LNCaP clone FGC (cell line): ENCODE measurements around the gene EML6.

Experiments
- DNase-seq: peaks from one replicate; pipeline ENCODE4 v3.0.0-alpha.2; 2011; ENCODE audit warnings: low read depth
- H3K4me3 ChIP-seq: 2 replicates; pipeline ENCODE4 v1.5.1; 2011; ENCODE audit warnings: mild to moderate bottlenecking, low read depth, low read length, control low read depth
- TF ChIP-seq, protein P1 (sequence below): IDR thresholded peaks from 2 replicates; pipeline ENCODE4 v1.5.1; 2012; ENCODE audit warnings: mild to moderate bottlenecking; ENCODE audit not compliant: control insufficient read depth, insufficient read depth; ENCODE audit errors: extremely low read depth

EML6 gene

DNA sequence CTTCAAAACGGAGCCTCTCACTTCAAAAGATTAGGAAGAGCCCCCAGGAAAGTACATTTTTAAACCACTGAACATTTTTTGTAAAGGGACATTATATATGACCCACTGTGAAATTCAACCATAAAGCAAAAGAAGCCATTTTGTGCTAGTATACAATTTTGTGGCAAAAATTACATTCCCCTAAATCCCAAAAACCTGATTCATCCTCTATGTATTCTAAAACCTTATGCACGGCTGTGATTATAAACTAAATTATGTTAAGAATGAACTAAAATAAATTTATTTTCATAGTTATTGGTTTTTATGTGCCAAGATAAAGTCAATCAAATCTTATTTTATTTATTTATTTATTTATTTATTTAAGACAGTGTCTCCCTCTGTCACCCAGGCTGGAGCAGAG is 278.3 kb downstream of the EML6 start:
- no peak for DNase-seq
- no peak overlapping the region for H3K4me3 ChIP-seq
- TF ChIP-seq, protein P1, sequence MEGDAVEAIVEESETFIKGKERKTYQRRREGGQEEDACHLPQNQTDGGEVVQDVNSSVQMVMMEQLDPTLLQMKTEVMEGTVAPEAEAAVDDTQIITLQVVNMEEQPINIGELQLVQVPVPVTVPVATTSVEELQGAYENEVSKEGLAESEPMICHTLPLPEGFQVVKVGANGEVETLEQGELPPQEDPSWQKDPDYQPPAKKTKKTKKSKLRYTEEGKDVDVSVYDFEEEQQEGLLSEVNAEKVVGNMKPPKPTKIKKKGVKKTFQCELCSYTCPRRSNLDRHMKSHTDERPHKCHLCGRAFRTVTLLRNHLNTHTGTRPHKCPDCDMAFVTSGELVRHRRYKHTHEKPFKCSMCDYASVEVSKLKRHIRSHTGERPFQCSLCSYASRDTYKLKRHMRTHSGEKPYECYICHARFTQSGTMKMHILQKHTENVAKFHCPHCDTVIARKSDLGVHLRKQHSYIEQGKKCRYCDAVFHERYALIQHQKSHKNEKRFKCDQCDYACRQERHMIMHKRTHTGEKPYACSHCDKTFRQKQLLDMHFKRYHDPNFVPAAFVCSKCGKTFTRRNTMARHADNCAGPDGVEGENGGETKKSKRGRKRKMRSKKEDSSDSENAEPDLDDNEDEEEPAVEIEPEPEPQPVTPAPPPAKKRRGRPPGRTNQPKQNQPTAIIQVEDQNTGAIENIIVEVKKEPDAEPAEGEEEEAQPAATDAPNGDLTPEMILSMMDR, result no peak

- H3K4me3 ChIP-seq, result no peak overlapping the region
- TF ChIP-seq, protein P1, result no peak
- no peak for DNase-seq
These were observed 280.5 kb downstream of the EML6 start for GRCh38 chr2:55003706-55004639.

- TF ChIP-seq, protein P1, result no peak
- H3K4me3 ChIP-seq, result no peak overlapping the region
- no peak for DNase-seq
These were observed 282.8 kb downstream of the EML6 start for GRCh38 chr2:55006306-55006705.

DNA sequence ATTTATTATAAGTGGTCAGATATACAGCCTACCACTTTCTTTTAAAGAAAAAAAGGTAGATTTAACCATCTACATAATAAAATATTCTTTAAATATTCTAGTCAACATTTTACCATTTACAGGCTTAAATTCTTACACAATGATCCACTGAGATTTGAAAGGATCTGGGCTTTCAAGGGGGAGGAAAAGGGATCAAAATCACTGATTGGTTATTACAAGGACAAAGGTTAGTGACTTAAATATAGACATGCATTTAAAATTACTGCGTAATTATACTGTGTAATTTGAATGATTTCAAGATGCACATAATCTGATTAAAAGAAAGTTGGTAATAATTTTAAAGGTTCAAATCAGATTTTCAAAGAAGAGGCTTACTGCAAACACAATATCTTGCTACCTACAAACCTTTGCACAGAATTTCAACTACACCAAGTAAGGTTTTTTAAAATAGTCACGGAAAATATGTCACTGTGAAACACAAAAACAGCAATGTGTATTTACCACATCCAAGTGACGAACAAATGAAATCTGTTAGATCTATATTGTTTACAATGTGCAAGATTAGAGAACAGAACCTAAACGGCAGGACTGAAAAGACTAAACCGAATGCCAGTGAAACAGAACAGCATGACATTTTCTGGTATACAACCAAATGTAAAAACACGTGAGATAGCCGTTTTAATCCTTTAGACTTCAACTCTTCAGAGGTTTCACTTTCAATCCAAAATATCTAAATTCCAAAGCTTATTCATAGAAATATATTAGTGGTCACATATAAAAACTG is 286.0 kb downstream of the EML6 start:
- H3K4me3 ChIP-seq, result peak overlapping the region; percentile 54
- TF ChIP-seq, protein P1, result no peak
- no peak for DNase-seq

GRCh38 chr2:55010149-55010591 is 286.7 kb downstream of the EML6 start:
- peak; percentile 56 for DNase-seq
- H3K4me3 ChIP-seq, result peak overlapping the region; percentile 54
- TF ChIP-seq, protein P1, result no peak

GRCh38 chr2:55010915-55011314 is 287.5 kb downstream of the EML6 start:
- no peak overlapping the region; the same call in 1 of the 2 replicates for H3K4me3 ChIP-seq
- TF ChIP-seq, protein P1, result no peak
- DNase-seq, result no peak
